Smooth muscle cell (in vitro differentiated cells): ENCODE measurements around the gene TRAPPC11. TPM values are rescaled to one million over a fixed set of nuclear protein-coding genes. Genes with fewer than 3 reads are reported as not detected.

Source experiments
- DNase-seq: peaks from one replicate; lab custom pipeline; 2025; ENCODE audit not compliant: unreplicated experiment; lab: John Stamatoyannopoulos, UW
- H2AFZ ChIP-seq: fragments of 200-600 bp; sonication (generic); 2 replicates; pipeline ENCODE4 v1.6.0; 2016; ENCODE audit warnings: antibody characterized with exemption, low read depth, mild to moderate bottlenecking
- H3F3A ChIP-seq: fragments of 200-600 bp; sonication (generic); 2 replicates; pipeline ENCODE4 v1.6.0; 2017; ENCODE audit warnings: antibody characterized with exemption, low read depth
- H3K27ac ChIP-seq: fragments of 200-600 bp; sonication (generic); 2 replicates; pipeline ENCODE4 v1.5.1; 2016; ENCODE audit warnings: low read depth, mild to moderate bottlenecking
- H3K27me3 ChIP-seq: fragments of 200-600 bp; sonication (generic); 2 replicates; pipeline ENCODE4 v1.6.1; 2016; ENCODE audit warnings: low read depth, mild to moderate bottlenecking
- H3K36me3 ChIP-seq: fragments of 200-600 bp; sonication (generic); 2 replicates; pipeline ENCODE4 v1.5.1; 2016; ENCODE audit warnings: low read depth
- H3K4me1 ChIP-seq: fragments of 200-600 bp; sonication (generic); 2 replicates; pipeline ENCODE4 v1.5.1; 2016; ENCODE audit warnings: low read depth
- H3K4me2 ChIP-seq: fragments of 200-600 bp; sonication (generic); 2 replicates; pipeline ENCODE4 v1.6.0; 2016; ENCODE audit warnings: mild to moderate bottlenecking
- H3K4me3 ChIP-seq: fragments of 200-600 bp; sonication (generic); 2 replicates; pipeline ENCODE4 v1.5.1; 2016; ENCODE audit warnings: mild to moderate bottlenecking
- H3K79me2 ChIP-seq: fragments of 200-600 bp; sonication (generic); 2 replicates; pipeline ENCODE4 v1.6.0; 2016; ENCODE audit warnings: low read depth, mild to moderate bottlenecking
- H3K9ac ChIP-seq: fragments of 200-600 bp; sonication (generic); 2 replicates; pipeline ENCODE4 v1.6.0; 2016; ENCODE audit warnings: low read depth
- H3K9me3 ChIP-seq: fragments of 200-600 bp; sonication (generic); replicated peaks from 2 replicates; pipeline ENCODE4 v1.5.1; 2016; ENCODE audit warnings: low read depth
- H4K20me1 ChIP-seq: fragments of 200-600 bp; sonication (generic); 2 replicates; pipeline ENCODE4 v1.6.0; 2016; ENCODE audit warnings: low read depth
- CTCF ChIP-seq: fragments of 200-600 bp; sonication (generic); IDR thresholded peaks from 2 replicates; pipeline ENCODE4 v1.5.1; 2017; ENCODE audit warnings: borderline replicate concordance, mild to moderate bottlenecking, antibody characterized with exemption; ENCODE audit not compliant: insufficient read depth, poor library complexity, severe bottlenecking
- WGBS: methylation state at CpG from one replicate; pipeline ENCODE4 v1.1.7; 2016; ENCODE audit warnings: low lambda C conversion rate; 5-methylcytosine and 5-hydroxymethylcytosine counted together
- polyA plus RNA-seq: library from polyadenylated mRNA; unstranded; fragments of >200 nt; fragmentation: Nextera tagmentation; extraction: Ambion mirVana; gene quantifications from 2 replicates; pipeline ENCODE4 v1.2.1, GENCODE V29; 2016
- total RNA-seq: library from RNA; depleted of rRNA; stranded (reverse); fragments of >200 nt; gene quantifications from 2 replicates; pipeline ENCODE4 v1.2.3, GENCODE V29; 2014

Gene TRAPPC11
- total and polyA plus RNA-seq, 2 experiments from 2014 or later: 12.4 to 41.0 TPM

GRCh38 chr4:183747380-183747779 is 88.3 kb downstream of the TRAPPC11 start:
- Histone ChIP-seq H3K9ac (no peak overlapping the region), H2AFZ (no peak overlapping the region), H3K36me3 (no peaks in the 10 kb centered on the region), H3K9me3 (no peaks in the 10 kb centered on the region), H3K4me3 (no peak overlapping the region), H4K20me1 (no peaks in the 10 kb centered on the region), H3F3A (no peaks in the 10 kb centered on the region), H3K79me2 (no peaks in the 10 kb centered on the region), H3K27me3 (no peaks in the 10 kb centered on the region), H3K4me1 (no peaks in the 10 kb centered on the region), H3K27ac (no peak overlapping the region), H3K4me2 (no peak overlapping the region)
- no peak for DNase-seq
- no peak for TF ChIP-seq CTCF
- WGBS: 98% methylated on average over 2 of the region's 2 CpGs

DNA sequence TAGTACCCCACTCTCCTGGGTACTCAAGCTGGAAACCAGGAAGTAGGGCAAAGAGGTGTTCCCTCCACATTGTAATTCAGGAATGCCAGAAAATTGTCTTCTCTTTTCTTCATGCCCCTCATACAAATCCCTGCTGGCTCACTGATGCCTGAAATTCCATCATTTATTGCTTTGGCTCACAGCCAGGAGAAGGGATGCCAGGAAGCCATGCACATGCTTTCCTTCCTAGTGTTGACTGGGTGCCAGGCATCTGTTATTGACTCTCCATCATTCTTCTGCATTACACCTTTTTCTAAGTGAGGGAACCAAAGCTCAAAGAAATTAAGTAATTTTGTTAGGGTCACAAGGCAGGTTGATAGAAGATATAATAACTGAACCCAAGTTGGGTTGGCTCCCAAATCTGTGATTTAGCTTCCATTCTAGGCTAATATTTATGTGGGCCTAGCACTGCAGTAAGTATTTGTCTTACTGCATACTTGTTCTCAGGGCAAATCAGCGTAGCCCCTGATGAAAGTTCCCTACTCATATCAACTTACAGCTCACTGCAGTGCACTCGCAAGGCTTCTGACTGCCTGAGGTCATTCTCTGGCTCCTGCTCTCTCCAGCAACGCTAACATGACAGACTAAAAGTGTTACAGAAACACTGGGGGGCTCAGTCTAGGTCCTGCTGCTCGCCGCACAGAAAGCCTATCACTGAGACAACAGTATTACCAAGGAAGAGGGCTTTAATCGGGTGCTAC is 89.0 kb downstream of the TRAPPC11 start:
- Histone ChIP-seq H3K9me3 (no peaks in the 10 kb centered on the region), H3K27ac (no peak overlapping the region), H3K79me2 (no peaks in the 10 kb centered on the region), H3K27me3 (no peaks in the 10 kb centered on the region), H3K4me1 (no peaks in the 10 kb centered on the region), H3K4me3 (no peak overlapping the region), H2AFZ (no peak overlapping the region), H3F3A (no peaks in the 10 kb centered on the region), H3K4me2 (no peak overlapping the region), H3K36me3 (no peaks in the 10 kb centered on the region), H3K9ac (no peak overlapping the region), H4K20me1 (no peaks in the 10 kb centered on the region)
- TF ChIP-seq CTCF: no peak
- DNase-seq: no peak
- WGBS: 66% methylated on average over 6 of the region's 6 CpGs

DNA sequence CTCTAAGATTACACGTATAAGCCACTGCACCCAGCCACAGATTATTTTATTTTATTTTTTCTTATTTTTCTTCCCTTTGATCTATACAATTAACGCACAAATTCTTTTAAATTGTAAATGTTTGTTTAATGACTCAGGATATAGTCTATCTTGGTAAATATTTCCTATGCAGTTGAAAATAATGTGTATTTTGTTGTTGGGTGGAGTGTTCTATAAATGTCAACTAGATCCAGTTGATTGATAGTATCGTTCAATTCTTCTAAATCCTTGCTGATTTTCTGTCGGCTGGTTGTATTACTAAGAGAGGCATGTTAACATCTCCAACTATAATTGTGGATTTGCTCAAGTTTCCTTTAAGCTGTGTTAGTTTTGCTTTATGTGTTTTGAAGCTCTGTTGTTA is 92.0 kb downstream of the TRAPPC11 start:
- no peak for DNase-seq
- Histone ChIP-seq H3F3A (no peaks in the 10 kb centered on the region), H3K4me2 (no peak overlapping the region), H3K27ac (no peak overlapping the region), H3K27me3 (no peaks in the 10 kb centered on the region), H3K79me2 (no peaks in the 10 kb centered on the region), H3K9ac (no peak overlapping the region), H2AFZ (no peak overlapping the region), H4K20me1 (no peaks in the 10 kb centered on the region), H3K4me1 (no peaks in the 10 kb centered on the region), H3K36me3 (no peaks in the 10 kb centered on the region), H3K9me3 (no peaks in the 10 kb centered on the region), H3K4me3 (no peak overlapping the region)
- WGBS: 90% methylated on average over 4 of the region's 4 CpGs
- TF ChIP-seq CTCF: no peak

GRCh38 chr4:183755596-183755995 is 96.5 kb downstream of the TRAPPC11 start:
- no peaks in the 10 kb centered on the region for H3K36me3 ChIP-seq
- H3K79me2 ChIP-seq: no peaks in the 10 kb centered on the region
- H3F3A ChIP-seq: no peaks in the 10 kb centered on the region
- no peaks in the 10 kb centered on the region for H3K9me3 ChIP-seq
- no peaks in the 10 kb centered on the region for H4K20me1 ChIP-seq
- H3K9ac ChIP-seq: no peak overlapping the region
- no peak overlapping the region for H3K4me3 ChIP-seq
- no peak for TF ChIP-seq CTCF
- WGBS: 77% methylated on average over 2 of the region's 2 CpGs
- no peaks in the 10 kb centered on the region for H3K27me3 ChIP-seq
- no peak for DNase-seq
- H2AFZ ChIP-seq: no peak overlapping the region
- no peaks in the 10 kb centered on the region for H3K4me1 ChIP-seq
- no peak overlapping the region for H3K4me2 ChIP-seq
- no peak overlapping the region for H3K27ac ChIP-seq
